Activated effector memory CD4-positive, alpha-beta T cell treated with anti-CD3 and anti-CD28 coated beads, Interleukin-2, amount 50 U/mL, for 16 hours (primary cell): ENCODE measurements around the gene SLC5A7.

ENCODE experiments used
- DNase-seq: peaks from one replicate; pipeline ENCODE4 v3.0.0-alpha.2; 2020

The SLC5A7 gene

DNA sequence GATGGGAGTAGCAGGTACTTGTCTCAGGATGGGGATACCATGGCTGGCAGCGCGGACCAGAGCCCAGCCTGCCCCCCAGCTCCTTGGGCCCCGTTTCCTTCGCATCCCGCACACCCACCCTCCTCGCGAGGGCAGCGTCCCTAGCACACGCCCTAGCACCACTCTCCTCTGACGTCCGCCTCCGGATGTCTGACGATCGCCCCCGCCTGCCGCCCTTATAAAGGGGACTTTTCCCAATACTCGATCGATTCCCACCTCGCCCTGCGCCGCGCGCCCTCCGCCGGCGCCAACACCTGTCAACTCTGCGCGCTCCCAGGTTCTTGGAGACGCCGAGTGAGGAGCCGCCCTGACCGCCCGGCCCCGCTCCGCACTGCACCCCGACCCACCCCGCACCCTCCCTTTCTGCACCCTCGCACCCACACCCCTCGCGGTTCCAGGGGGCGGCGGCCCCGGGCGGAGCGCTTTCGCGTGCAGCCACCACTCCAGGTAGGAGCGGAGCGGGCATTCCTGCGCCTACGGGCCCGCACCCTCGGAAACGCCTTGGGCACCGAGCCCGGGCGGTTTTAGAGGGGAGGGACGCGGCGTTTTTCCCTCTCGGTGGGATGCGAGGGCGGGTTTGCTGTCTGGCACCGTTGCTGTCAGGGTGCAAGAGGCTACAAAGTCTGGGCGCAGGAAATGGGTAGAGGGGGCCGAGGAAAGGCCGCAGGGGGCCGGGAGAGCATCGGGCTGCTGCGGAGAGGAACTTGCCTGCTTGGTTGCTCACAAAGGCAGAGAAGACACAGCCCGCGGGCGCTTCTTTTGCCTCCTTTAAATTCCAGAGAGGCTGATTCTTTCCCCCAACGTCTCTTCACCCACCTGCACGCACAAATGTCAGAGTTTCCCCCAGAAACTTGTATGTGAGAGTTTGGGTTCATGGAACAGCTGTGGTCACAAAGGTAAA, at the start of gene SLC5A7:
SLC5A7 (plus strand) TSS at position 247 of the 940 bp plus-strand sequence. CDS start 1,632 bp downstream, outside the sequence.
- DNase-seq: no peak

DNA sequence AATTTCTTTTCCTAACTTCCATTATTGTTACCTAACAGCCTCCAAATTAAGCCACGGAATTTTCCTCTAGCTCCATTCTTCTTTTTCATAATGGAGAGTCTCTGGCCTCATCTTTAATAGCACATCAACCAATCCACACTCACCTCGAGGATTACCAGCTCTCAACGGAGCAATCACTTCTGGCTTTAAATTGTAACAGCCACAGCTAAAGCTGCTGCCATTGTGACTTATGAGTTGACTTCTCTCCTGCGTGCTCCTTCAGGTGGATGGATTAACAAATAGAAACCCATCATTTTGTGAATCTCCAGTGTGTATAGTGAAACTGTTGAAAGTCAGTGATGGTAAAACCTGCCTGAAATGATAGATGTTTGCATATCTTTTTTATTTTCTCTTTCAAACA, 24.9 kb upstream of the SLC5A7 start:
- DNase-seq: no peak

DNA sequence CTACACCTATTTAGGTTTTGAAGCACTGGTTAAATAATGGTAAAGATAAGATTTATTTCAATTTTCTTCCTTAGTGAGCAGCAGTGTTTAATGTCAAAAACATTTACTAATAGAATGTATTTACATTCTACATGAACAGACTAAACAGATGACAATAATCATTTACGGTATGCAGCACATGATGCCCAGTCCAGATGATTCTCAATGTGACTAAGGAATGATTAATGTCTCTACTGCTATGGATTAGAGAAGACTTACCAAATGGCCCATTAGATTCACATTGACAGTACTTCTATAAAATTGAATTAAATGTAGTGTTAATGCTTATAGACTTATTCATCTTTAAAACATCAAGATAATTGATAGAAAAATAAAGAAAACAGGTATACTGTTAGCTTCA, 22.1 kb upstream of the SLC5A7 start:
- DNase-seq: no peak

GRCh38 chr2:107984707-107985106, 1.6 kb upstream of the SLC5A7 start:
- no peak for DNase-seq

GRCh38 chr2:107988108-107988507, 1.8 kb downstream of the SLC5A7 start:
- DNase-seq: no peak

DNA sequence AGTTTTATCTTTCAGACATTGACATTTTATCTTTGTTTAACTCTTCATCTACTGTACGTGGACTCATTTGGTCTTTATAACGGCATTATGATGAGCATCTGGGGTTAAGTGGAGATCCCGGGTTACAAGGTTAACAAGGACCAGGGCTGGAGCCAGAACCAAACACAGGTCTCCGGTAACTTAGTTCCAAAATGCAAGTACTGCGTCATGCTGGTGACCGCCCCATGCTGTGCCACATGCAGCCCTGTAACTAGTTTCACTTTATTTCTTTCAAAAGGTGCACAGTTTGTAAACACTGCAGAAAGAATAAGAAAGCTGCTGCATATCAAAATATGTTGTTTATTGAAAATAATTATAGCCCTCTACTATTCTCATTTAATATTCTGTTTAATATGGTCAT, 3.1 kb downstream of the SLC5A7 start:
- DNase-seq: no peak

DNA sequence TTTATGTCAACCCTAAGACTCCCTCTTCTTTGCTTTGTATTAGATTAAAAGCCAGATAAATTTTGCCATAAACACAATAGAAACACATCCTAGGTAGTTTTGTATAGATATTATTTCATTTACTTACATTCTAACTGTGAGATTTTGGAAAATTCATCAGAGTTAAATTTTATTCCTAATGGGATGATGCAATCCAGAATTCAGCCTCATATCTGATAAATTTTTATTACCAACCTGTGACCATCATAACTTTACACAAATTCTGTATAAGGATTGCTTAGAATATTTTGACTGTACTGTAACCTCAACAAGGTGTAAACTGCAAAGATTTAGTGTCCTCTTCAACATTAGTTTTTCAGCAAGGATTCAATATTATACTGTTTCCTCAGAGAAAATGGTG, 4.4 kb downstream of the SLC5A7 start:
- DNase-seq: no peak

- no peak for DNase-seq
Measured at GRCh38 chr2:107992069-107992468, 5.7 kb downstream of the SLC5A7 start.

- DNase-seq: no peak
Measured at GRCh38 chr2:107999158-107999557, 12.8 kb downstream of the SLC5A7 start.

DNA sequence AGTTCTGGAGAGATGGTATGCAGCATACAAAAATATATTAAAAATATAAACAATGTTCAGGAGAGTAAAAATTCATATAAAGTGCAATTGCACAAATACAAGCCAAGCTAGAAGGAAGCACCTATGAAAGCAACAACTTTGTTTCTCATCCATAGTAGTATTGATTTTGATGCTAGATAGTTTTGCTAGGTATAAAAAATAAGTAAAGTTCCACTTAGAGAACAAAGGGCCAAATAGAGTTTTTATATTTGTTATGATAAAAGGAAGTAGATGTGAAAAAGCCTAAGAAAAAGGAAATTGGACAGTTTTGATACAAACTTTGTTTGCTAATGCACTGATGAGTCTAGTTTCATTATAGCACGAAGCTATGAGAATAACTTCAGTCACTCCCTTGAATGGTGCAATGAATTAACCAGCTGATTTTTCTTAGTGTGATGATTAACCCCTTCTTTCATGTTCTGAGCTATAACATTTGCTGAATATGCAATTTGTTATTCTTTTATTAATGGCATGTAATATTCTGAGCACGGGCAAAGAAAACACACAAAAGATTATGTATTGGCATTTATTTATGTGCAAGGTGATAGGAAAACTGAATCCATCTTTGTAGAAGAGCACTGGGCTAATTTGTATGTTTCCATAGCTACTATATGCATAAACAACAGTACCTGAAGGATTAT, 24.7 kb downstream of the SLC5A7 start:
- DNase-seq: no peak

- no peak for DNase-seq
Measured at GRCh38 chr2:108013305-108013704, 27.0 kb downstream of the SLC5A7 start.

DNA sequence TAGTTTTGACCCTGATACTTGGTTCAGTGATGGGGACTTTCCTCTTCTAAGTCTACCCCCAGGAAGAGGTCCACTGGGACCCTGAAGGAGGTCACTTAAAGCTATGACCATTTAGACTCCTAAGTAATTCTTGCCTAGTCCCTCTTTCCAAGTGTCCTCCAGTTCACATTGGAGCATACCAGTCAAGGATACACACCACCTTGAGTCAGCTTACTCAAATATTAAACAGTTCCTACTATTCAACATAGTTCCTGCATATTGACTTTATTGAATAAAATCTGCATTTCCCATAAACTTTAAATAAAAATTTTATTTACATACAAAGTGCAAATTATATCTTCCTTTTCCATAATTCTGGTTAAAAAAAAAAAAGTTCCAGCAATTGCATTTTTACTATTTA, 36.3 kb downstream of the SLC5A7 start:
- no peak for DNase-seq

- no peak for DNase-seq
Measured at GRCh38 chr2:108023776-108024175, 37.5 kb downstream of the SLC5A7 start.

- DNase-seq: no peak
Measured at GRCh38 chr2:108026092-108026794, 39.9 kb downstream of the SLC5A7 start.

DNA sequence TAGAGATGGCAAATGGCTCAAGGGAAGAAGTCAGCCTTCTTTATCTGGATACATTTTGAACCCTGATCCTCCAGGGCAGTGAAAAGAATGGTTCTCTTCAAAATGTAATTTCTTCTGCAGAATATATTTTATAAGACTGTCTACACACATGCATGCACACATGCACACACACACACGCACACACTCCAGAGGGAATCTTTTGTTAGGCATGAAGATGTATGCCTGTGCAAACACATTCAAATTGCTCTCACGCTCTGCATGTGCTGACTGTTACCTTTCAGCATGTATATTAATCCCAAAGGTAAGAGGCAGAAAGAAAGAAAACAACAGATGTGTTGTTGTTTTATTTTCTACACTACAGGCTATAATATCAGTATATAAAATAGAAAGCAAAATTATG, 43.2 kb downstream of the SLC5A7 start:
- DNase-seq: no peak

GRCh38 chr2:108029912-108030311, 43.6 kb downstream of the SLC5A7 start:
- DNase-seq: no peak

DNA sequence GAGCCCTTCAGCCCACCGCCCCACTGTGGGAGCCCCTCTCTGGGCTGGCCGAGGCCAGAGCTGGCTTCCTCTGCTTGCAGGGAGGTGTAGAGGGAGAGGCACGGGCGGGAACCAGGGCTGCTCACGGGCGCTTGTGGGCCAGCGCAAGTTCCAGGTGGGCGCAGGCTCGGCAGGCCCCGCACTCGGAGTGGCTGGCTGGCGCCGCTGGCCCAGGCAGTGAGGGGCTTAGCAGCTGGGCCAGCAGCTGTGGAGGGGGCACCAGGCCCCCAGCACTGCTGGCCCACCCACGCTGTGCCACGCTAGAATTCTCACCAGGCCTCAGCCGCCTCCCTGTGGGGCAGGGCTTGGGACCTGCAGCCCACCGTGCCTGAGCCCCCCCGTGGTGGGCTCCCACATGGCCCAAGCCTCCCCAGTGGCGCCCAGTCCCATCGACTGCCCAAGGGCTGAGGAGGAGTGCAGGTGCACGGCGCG, 45.2 kb downstream of the SLC5A7 start:
- no peak for DNase-seq

- no peak for DNase-seq
Measured at GRCh38 chr2:108034843-108035242, 48.5 kb downstream of the SLC5A7 start.

DNA sequence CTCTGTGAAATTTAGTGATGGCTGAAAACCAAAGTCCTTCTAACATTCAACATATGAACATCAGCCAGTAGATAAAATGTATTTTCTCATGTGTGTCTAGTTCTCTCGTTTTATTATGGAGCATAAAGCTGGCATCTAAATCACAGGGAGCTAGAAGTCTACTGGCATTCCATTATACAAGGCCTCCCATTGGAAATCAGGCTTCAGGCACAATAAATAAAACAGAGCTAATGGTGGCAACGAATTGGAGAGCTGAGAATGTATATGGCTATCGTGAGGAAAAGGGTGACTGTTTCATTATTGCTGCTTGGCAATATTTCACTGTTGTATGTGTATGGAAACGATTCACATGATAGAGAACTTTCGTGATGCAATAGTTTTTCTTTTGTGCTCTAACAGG, 62.4 kb downstream of the SLC5A7 start:
- no peak for DNase-seq

DNA sequence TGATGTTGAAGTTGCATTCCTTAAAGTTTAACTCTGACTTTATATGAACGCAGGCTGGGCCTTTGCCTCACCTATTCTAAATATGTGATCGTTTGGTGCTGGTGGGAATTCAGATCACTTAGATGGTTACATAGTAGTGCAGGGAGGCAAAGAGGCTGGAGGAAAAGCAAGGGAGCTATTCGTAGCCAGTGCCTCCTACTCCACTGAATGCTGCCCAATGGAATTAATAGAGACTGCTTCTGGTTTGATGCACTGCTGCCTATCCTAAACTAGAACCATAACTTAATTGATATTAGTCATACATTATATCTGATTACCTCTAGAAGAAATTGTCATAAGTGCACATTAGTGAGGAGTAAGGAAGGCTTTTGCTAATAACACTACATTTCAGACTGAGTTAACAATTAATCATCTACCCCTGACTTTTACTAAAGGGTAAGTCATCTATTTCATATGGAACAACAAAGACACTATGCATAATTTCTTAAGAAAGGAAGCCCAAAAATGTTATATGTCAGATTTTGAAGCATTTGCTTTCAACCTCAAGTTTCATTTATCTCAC, 72.3 kb downstream of the SLC5A7 start:
- DNase-seq: no peak

DNA sequence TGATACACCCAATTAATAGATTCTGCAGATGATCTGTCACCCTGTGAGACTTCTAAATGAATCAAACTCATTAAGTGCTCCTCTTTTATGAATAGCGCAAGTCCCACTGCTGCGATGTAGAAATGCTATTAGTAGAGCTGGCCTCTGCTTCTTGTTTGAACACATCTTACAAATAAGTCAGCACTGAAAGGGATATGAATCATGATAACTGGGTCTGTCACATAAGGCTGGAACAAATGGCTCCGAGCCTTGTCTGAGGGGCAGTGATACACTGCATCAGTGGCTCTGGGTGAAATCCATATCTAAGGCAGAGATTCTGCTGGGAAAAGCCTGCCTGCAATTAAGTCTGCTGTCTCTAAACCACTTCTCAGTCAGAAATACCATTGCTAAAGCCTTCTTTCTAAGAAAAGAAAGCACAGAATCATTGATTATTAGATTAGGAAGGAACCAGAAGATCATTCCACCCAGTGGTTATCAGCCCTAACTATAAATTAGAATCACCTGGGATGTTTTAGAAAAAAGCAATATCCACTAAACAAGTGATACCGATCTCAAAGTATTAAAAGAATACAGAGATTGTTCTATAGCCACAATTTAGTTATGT, 75.2 kb downstream of the SLC5A7 start:
- DNase-seq: no peak
